ENCODE results near the gene TSEN2. TPM values are rescaled to one million over a fixed set of nuclear protein-coding genes. Genes with fewer than 3 reads are reported as not detected.
"Not testable (repeated sequence)": the region's sequence is repeated elsewhere in the genome, so short reads cannot be mapped to it uniquely, and the experiment has no call there.

TSEN2 gene
- total RNA-seq, 1 experiment from 2014 or later: 29.9 TPM

DNA sequence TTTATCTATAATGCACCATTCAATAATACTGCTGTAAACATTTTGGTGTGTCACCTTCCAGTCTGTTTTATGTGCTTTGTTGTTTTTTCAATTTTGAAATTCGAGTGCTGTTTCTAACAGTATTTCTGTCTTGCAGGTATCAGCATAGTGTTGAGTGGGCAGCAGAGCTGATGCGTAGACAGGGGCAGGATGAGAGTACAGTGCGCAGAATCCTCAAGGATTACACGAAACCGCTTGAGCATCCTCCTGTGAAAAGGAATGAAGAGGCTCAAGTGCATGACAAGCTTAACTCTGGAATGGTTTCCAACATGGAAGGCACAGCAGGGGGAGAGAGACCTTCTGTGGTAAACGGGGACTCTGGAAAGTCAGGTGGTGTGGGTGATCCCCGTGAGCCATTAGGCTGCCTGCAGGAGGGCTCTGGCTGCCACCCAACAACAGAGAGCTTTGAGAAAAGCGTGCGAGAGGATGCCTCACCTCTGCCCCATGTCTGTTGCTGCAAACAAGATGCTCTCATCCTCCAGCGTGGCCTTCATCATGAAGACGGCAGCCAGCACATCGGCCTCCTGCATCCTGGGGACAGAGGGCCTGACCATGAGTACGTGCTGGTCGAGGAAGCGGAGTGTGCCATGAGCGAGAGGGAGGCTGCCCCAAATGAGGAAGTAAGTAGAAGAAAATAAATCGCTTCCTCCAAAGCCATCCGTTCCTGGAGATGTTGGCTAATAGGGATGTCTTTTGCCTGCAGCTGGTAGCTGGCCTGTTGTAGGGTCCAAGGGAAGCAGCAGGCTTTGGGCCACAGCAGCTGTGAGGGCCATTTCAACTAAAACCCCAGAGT, 19.1 kb downstream of the TSEN2 start:
- no peak for DNase-seq (ENCODE audit: low spot score)

DNA sequence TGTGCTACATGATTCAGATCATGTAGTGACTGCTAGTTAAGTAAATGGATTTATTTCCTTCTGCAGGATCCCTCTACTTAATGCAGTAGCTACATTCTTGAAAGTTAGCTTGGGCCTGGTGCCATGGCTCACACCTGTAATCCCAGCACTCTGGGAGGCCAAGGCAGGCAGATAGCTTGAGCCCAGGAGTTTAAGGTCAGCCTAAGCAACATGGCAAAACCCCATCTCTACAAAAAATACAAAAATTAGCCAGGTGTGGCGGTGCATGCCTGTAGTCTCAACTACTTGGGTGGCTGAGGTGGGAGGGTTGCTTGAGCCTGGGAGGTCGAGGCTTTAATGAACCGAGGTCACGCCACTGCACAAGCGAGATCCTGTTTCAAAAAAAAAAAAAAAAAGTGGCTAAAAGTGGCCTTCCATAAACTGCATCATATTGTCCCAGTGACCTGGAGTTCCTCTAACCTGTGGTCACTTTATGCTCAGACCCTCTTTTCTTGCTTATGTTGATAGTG, 22.0 kb downstream of the TSEN2 start:
- DNase-seq (ENCODE audit: low spot score): no peak

DNA sequence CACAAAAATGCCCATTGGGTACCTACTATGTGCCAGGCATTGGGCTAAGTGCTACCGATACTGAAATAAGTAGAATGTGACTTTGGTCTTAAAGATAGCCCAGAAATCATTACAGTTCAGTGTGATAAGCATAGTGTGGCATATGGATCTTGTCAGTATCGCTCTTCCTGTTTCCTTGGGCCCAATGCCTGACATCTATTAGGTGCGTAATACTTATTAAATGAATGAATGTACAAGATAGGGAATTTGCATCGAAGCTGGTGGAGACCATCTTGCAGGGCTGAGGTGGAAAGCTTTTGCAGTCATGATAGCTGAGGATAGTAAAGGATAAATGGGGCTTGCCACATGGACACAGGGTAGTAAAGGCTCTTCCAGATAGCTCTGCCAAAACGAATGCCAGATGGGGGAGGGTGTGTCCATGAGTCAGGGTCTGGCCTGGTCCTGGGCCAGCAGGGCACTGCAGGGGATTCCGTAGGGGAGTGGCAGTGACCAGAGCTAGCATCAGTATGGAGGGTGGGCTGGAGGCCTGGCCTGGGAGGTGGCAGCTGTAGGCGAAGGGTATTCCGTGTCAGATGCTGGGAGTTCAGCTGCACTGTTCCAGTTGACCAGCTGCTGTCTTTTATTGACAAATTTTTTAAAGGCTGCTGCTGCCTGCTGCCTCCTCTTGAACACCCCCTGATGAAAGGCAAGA, 23.5 kb downstream of the TSEN2 start:
- DNase-seq (ENCODE audit: low spot score): peak; percentile 56

DNA sequence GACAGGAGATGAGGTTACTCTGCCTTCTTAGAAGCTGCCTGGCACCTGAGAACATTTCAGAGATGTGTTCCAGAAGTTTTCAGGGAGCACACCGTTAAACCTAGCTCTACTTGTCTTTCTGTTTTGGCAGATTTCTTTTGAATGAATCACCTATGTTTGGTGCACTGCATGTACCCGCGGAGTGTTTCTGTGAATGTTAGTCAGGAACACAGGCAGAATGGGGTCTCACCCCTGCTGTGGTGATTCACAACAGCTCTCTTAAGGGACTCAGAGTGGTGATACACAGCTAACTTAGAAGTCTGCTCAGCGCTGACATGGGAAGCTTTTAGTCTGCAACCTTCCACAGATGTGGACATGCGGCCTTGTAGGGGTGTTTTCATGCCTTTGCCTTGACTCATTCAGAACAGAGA, 24.0 kb downstream of the TSEN2 start:
- DNase-seq (ENCODE audit: low spot score): peak; percentile 89

DNA sequence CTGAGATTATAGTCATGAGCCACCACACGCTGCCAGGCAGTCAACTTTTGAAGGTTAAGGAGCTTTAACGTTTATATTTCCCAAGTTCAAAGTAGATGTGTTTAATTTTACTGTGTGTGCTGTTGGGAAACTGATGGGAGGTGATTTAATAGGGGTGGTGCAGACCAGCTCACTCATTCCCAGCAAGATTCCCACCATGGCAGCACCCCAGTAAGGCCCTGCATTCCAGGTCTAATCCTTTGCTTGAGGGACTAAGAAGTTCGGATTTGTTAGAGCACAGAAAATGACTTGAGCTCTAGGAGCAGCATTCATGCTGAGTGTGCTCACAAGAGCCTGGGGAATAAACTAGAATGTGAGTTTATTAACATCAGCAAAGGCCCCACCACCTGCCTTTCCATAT, 25.2 kb downstream of the TSEN2 start:
- DNase-seq (ENCODE audit: low spot score): no peak

DNA sequence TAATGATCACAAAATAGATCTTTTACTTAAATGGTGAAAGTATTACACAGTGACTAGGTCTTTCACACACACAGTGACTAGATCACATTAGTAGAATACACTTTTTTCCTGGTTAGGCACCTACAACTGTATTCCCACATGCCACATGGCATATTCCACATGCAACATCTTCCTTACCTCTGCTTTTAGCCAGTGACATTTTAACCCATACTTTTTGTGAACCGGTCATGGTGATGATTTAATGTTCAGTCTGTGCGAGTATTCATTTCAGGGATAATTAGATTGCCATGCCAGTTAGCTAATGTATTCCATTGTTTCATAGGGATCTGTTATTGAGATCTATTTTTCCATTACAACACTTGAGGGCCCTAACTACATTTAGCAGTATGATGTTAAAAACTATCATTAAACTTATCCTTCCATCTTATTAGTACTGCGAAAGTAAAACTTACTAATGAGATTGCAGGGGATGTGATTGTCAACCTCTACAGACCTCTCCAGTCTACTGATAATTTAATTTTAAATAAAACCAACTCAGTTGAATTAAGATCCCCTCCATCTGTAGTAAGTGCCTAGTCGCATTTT, 28.3 kb downstream of the TSEN2 start:
- DNase-seq (ENCODE audit: low spot score): no peak

DNA sequence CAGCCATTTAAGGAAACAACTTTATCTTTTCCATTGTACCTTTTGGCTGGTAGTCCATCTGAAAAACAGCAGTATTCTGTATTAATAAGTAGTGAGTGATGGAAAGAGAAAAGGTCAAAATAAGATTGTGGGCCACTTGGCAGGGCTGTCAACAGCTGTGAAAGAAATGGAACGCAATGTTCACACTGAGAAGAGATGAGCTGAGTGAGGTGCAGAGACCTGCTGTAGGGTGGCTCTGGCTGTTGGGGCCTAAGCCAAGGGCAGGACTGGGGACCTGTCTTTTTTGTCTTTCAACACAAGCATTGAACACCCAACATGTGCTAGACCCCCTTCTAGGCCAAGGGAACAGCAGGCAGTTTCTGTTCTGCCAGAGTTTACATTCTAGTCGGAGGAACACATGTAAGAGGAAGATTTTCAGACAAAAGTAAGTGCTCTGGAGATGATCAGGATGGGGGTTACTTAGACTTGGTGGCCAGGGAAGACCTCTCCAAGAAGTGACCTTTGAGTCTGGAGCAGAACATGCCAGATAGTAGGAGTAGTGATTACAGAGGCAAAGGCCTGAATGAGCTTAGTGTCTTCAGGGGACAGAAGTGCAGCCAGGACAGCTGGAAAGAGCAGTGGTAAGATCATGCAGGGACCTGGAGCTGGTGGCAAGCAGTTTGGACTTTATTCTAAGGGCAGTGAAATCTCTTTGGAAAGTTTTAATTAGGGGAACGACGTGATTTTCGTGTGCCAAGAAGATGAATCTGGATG, 29.6 kb downstream of the TSEN2 start:
- DNase-seq (ENCODE audit: low spot score): no peak

DNA sequence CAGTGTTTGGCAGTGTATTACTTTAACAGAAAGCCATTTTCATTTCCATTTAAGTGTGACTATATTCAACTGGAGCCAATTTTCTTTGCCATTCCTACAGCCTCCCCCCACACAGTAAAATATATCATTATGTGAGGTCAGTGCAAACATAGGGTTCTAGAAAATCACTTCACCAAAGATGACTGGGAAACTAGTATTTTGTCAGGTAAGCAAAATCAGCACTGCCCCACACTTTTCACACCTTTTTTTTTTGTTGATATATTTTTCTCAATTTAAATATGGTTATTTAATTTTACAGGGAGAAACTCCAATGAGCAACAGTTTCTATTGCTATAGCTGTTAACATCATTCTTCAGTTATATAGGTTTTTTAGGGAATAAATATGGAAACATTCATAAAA, 31.4 kb downstream of the TSEN2 start:
- DNase-seq (ENCODE audit: low spot score): no peak

DNA sequence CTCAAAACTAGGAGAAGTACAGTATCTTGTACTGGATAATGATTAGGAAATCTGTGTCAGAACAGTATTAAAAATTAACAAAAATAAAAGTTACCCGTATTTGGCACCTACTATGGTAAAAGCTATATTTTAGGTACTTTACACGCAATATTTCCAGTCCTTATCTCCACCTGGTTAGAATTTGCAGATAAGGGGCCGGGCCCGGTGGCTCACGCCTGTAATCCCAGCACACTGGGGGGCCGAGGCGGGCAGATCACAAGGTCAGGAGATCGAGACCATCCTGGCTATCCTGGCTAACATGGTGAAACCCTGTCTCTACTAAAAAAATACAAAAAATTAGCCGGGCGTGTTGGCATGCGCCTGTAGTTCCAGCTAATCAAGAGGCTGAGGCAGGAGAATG, 32.6 kb downstream of the TSEN2 start:
- no peak for DNase-seq (ENCODE audit: low spot score)

DNA sequence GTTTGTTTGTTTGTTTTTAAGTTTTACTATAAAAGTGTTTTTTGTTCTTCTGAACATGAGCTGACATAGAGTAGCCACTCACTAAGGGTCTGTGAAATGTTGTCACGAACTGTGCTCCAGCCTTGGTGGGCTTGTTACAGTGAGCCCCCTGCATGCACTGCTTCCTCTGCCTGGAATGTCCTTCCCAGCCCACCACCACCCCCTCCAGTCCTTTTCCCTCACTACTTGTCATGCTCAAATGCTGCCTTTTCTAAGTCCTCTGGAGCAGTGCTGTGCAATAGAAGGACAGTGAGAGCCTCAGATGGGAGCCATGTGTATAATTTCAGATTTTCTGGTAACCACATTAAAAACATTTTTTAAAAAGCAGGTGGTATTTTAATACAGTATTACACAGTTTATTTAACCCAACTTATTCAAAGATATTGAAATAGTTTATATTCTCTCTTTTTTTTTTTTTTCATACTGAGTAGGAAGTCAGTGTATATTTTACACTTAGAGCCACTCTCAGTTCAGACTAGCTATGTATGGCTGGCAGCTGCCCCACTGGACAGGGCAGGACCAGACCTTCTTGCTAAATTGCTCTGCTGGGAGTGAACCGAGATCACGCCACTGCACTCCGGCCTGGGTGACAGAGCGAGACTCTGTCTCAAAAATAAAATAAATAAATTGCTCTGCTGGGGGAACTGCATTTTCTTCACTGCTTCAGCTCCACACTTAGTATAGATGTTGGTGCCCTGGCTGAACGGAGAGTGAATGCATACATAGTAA, 34.2 kb downstream of the TSEN2 start:
- no peak for DNase-seq (ENCODE audit: low spot score)

DNA sequence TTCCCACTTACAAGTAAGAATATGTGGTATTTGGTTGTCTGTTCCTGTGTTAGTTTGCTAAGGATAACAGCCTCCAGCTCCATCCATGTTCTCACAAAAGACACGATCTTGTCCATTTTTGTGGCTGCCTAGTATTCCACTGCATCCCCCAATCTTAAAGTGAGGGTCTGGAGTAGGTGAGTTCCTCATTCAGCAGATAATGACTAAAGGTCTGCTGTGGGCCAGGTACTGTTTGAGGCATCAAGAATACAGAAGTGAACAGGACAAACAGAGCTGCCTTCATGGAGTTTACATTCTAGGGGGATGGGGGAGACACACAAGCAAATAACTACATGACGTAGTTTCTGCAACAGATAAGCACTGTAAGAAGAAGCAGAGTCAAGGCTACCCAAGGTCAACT, 36.7 kb downstream of the TSEN2 start:
- DNase-seq (ENCODE audit: low spot score): no peak

DNA sequence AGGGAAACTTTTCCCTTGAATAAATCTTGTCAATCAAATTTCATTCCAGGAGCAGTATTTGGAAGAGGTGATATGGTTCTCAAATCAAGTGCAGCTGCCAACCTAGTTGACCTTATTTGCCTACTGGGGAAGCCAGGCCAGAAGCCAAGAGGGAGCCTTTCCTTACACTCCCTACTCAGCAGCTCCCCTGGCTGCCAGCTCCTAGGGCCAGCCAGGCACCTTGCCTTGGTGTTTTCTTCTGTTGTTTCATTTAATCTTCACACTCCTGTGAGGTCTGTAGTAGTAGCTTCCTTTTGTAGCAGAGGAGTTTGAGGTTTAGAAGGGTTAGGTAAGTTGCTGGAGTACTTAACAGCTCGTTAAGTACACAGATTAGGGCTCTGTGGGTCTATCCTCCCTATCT, 38.4 kb downstream of the TSEN2 start:
- DNase-seq (ENCODE audit: low spot score): no peak

DNA sequence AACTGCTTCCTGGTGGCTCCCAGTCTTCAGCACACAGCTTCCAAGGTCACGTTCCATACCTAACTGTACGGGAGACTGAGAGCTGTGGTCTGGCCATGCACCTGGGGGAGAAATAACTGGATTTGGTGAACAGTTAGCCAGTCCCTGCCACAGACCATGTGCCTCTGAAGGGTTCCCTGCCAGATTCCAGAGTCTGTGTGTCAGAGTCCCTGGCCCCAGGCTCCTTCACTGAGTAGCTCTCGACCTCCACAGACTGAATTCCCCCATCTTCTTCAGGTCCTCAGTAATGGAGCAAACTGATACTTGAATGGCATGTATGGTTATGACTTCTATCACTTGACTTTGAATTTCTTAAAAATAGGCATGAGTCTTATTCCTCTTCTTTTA, 43.5 kb downstream of the TSEN2 start:
- no peak for DNase-seq (ENCODE audit: low spot score)

DNA sequence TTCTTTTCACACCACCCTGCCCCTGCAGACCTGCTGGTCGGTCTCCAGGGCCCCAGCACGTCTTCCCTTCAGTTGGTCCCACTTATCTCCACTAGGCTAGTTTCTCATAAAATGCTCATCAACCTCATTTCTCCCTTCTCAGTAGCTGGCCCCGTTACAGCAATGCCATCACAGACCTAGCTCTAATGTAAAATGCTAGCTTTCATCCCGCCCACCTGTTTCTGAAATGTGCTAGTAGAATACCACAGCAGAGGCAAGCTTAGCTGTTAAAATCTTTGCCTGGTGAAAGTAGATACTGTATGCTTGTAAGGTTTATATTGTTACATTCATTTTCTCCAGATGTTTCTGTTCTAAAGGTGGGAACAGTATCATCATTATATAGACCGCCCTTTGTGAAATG, 47.9 kb downstream of the TSEN2 start:
- no peak for DNase-seq (ENCODE audit: low spot score)

DNA sequence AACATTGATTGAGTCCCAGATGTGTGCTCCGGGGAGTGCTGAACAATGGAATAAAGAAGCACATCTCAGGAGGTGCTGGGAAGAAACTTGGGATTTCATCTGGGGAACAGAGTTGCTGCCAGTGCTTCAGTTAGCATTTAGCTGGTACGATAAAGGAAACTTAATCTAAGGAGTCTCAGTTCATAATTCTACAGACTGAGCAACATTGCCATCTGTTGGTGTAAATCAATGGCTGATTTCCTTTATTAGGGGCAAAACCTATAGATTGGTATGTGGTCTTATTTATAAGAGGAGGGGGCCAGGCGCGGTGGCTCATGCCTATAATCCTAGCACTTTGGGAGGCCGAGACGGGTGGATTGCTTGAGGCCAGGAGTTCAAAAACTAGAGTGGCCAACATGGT, 52.1 kb downstream of the TSEN2 start:
- DNase-seq (ENCODE audit: low spot score): no peak

DNA sequence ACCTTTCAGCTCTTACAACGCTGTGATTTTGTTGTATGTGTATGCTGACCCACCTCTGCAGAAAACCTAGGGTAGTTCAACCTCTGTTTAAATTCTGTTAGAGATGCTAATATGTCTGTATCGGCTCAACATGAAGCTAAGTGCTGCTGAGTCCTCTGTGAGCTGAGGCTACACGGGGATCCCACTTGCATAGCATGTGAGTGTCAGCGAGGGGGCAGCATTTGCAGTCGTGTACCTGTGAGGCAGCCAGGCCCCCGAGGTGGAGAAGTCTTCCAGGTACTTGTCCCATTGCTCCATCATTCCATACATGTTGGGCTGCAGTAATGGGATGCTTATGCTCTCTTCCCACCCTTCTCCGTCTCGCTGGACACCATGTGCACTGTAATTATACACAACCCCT, 57.3 kb downstream of the TSEN2 start:
- DNase-seq (ENCODE audit: low spot score): no peak

DNA sequence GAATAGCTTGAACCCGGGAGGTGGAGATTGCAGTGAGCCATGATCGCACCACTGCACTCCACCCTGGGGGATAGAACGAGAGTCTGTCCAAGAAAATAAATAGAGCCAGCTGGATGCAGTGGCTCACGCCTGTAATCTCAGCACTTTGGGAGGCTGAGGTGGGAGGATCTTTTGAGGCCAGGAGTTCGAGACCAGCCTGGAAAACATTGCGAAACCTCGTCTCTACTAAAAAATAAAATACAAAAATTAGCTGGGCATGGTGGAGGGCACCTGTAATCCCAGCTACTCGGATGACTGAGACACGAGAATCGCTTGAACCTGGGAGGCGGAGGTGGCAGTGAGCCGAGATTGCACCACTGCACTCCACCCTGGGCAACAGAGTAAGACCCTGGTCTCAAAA, 59.2 kb downstream of the TSEN2 start:
- DNase-seq (ENCODE audit: low spot score): not testable (repeated sequence)

DNA sequence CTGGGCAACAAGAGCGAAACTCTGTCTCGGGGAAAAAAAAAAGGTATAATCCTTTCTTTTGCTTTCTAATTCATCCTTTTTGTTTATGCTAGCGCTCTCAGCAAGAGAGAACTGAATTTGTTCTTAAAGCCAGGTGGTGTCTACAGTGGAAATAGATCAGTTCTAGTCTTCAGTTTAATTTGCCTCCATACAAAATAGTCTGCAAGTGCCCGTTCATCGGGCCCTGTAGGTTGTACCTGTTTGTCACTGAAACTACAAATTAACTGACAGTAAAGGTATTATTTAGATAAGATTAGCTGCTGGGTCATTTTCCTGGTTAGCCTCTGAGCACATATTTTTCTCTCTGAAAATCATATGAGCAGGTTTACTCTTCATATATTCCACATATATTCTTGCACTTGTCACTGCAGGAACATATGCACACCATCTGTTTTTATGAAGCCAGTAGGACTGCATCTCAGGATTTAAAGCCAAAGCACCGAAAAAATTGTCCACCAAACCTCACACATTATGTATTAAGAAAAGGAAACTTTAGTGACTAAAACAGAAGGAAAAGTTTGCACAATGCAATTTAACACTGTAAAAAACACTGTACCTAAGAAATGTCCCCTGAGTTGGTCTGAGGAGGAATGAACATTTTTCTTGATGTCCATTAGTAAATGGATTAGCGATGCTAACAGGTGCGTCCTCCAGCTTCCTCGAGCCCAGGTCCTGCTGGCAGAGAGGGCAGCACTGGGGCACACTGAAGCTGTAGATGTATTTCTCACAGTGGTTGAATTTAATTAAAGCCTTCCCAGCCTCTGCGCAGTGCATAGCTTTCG, 60.6 kb downstream of the TSEN2 start:
- DNase-seq (ENCODE audit: low spot score): no peak

DNA sequence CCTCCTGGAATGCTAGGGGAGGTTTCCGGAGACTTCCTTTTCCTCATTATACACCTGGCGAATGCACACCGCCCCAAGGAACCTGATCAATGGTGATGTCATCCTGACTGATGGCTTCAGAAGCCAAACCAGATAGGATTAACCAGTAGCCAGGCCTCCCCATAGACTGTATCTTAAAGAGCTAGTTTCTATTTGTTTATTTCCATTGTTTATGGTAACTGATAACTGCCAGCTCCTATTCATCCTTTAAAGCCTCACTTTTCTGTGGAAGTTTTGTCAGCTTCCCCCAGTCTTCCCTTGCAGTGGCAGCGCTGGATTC, 61.2 kb downstream of the TSEN2 start, which contains the start of gene MKRN2OS:
TSS of gene MKRN2OS (minus strand) at position 27 of the 319 bp plus-strand sequence. CDS start 35 bp downstream, outside the sequence.
- DNase-seq (ENCODE audit: low spot score): no peak

DNA sequence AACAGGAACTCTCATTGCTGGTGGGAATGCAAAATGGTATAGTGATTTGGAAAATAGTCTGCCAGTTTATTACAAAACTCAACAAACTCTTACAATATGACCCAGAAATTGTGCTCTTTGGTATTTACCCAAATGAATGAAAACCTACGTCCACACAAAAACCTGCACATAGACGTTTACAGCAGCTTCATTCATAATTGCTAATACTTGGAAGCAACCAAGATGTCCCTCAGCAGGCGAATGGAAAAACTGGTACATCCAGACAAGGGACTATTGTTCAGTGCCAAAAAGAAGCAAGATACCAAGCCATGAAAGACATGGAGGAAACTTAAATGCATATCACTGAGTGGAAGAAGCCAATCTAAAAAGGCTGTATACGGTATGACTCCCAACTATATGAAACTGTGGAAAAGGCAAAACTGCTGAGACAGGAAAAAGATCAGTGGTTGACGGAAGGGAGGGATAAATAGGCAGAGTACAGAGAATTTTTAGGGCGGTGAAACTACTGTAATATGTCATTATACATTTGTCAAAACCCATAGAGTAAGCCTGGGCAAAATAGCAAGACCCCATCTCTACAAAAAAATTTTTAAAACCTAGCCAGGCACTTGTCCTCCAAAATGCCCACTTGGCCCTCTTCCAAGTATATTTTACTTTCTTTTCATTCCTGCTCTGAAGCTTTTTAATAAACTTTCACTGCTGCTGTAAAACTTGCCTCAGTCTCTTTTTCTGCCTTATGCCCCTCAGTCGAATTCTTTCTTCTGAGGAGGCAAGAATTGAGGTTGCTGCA, 65.9 kb downstream of the TSEN2 start:
- DNase-seq (ENCODE audit: low spot score): no peak

Measured in A172 (cell line).